PFSK-1 (cell line): ENCODE measurements around the gene ZNF652.

ENCODE experiments used
- POLR2AphosphoS5 ChIP-seq: IDR thresholded peaks from 2 replicates; pipeline ENCODE4 v1.6.1; 2012; ENCODE audit warnings: low read depth, mild to moderate bottlenecking, control low read depth, low read length, moderate library complexity
- TAF1 ChIP-seq: IDR thresholded peaks from 2 replicates; pipeline ENCODE4 v1.6.1; 2012; ENCODE audit warnings: low read length, control low read depth, borderline replicate concordance; ENCODE audit not compliant: insufficient read depth
- TF ChIP-seq, protein P1 (sequence below), 2 experiments: IDR thresholded peaks; 2 replicates each; pipeline versions ENCODE4 v1.6.1 to v1.8.0; 2011 to 2012; ENCODE audit warnings: low read depth in 2 of 2, low read length in 2 of 2, control low read depth in 1 of 2, inconsistent platforms in 1 of 2, mild to moderate bottlenecking in 1 of 2, moderate library complexity in 1 of 2; ENCODE audit not compliant: insufficient read depth in 1 of 2

DNA sequence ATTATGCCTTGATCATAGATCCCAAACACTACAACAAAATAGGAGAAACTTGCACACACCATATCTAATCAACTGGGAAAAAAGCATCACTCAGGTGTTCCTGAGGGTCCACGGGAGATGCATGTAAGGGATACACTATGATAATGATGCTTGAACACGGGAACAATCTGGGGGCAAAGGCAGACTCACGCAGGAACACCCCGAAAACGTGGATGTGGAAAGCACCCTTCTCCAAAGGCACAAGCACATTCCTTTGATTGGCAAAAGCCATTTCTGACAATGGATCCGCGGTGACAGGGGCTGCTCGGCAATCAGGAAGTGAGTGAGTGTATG is 1.3 kb downstream of the ZNF652 start:
- TF ChIP-seq POLR2AphosphoS5 = no peak
- TF ChIP-seq TAF1 = no peak
- TF ChIP-seq, protein P1, sequence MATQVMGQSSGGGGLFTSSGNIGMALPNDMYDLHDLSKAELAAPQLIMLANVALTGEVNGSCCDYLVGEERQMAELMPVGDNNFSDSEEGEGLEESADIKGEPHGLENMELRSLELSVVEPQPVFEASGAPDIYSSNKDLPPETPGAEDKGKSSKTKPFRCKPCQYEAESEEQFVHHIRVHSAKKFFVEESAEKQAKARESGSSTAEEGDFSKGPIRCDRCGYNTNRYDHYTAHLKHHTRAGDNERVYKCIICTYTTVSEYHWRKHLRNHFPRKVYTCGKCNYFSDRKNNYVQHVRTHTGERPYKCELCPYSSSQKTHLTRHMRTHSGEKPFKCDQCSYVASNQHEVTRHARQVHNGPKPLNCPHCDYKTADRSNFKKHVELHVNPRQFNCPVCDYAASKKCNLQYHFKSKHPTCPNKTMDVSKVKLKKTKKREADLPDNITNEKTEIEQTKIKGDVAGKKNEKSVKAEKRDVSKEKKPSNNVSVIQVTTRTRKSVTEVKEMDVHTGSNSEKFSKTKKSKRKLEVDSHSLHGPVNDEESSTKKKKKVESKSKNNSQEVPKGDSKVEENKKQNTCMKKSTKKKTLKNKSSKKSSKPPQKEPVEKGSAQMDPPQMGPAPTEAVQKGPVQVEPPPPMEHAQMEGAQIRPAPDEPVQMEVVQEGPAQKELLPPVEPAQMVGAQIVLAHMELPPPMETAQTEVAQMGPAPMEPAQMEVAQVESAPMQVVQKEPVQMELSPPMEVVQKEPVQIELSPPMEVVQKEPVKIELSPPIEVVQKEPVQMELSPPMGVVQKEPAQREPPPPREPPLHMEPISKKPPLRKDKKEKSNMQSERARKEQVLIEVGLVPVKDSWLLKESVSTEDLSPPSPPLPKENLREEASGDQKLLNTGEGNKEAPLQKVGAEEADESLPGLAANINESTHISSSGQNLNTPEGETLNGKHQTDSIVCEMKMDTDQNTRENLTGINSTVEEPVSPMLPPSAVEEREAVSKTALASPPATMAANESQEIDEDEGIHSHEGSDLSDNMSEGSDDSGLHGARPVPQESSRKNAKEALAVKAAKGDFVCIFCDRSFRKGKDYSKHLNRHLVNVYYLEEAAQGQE (IDR thresholded peaks at IDR 0.05; ENCODE audit: insufficient read depth in 1 of 2, low read depth in 2 of 2, low read length in 2 of 2) = no peak
